Heart left ventricle (tissue), 16 donors: ENCODE measurements around the gene DCTD. TPM values are rescaled to one million over a fixed set of nuclear protein-coding genes. Genes with fewer than 3 reads are reported as not detected.

Source experiments
- ATAC-seq, 4 donors: fragments of 200-7000 bp; cut with Tn5 transposase; one replicate each; pipeline ENCODE4 v1.9.1; 2020 to 2022; ENCODE audit warnings: moderate library complexity in 4 of 4, mild to moderate bottlenecking in 3 of 4, moderate number of reproducible peaks in 1 of 4
- DNase-seq, 5 donors: peaks; one replicate each; pipeline ENCODE4 v3.0.0-alpha.2; 2020
- H3K27ac ChIP-seq, 12 donors: fragments of 200-600 bp; sonication (generic) in 4 of 12; one replicate each; pipeline versions ENCODE4 v1.5.0 to v1.8.0; 2016 to 2022; ENCODE audit warnings: mild to moderate bottlenecking in 2 of 12
- H3K27me3 ChIP-seq, 9 donors: fragments of 200-600 bp; sonication (generic) in 2 of 9; one replicate each; pipeline versions ENCODE4 v1.5.1 to v1.8.0; 2016 to 2022; ENCODE audit warnings: mild to moderate bottlenecking in 3 of 9
- H3K36me3 ChIP-seq, 9 donors: fragments of 200-600 bp; sonication (generic) in 2 of 9; one replicate each; pipeline versions ENCODE4 v1.5.0 to v1.8.0; 2018 to 2022; ENCODE audit warnings: mild to moderate bottlenecking in 2 of 9
- H3K4me1 ChIP-seq, 12 donors: fragments of 200-600 bp; sonication (generic) in 4 of 12; one replicate each; pipeline versions ENCODE4 v1.5.0 to v1.8.0; 2016 to 2022; ENCODE audit warnings: mild to moderate bottlenecking in 3 of 12
- H3K4me3 ChIP-seq, 12 donors: fragments of 200-600 bp; sonication (generic) in 4 of 12; one replicate each; pipeline versions ENCODE4 v1.5.0 to v1.8.0; 2017 to 2022; ENCODE audit warnings: mild to moderate bottlenecking in 9 of 12, moderate library complexity in 4 of 12
- H3K9me3 ChIP-seq, 12 donors: fragments of 200-600 bp; sonication (generic) in 4 of 12; one replicate each; pipeline versions ENCODE4 v1.5.0 to v1.8.0; 2016 to 2022; ENCODE audit warnings: mild to moderate bottlenecking in 1 of 12
- CTCF ChIP-seq, 12 donors: fragments of 200-600 bp; sonication (generic) in 4 of 12; IDR thresholded peaks; one replicate each; pipeline versions ENCODE4 v1.5.0 to v1.8.0; 2018 to 2022; ENCODE audit warnings: antibody characterized with exemption in 12 of 12, mild to moderate bottlenecking in 5 of 12
- POLR2A ChIP-seq, 2 donors: fragments of 450-650 bp; IDR thresholded peaks; one replicate each; pipeline ENCODE4 v1.6.1; 2017; ENCODE audit warnings: antibody characterized with exemption in 2 of 2, mild to moderate bottlenecking in 2 of 2, moderate library complexity in 2 of 2
- WGBS, 4 donors: extraction: QIAGEN DNeasy Blood & Tissue Kit in 2 of 4; methylation state at CpG; one replicate each; pipeline versions ENCODE4 v1.1.5 to v1.1.7; 2013 to 2018; 5-methylcytosine and 5-hydroxymethylcytosine counted together
- intact Hi-C, 10 donors: fragments of 100-400 bp; cut with DNase I; formaldehyde crosslinking; loops; one replicate each; pipeline versions ENCODE4 v1.11.1 to v1.14.2; 2022
- polyA plus RNA-seq, 2 donors: library from polyadenylated mRNA; stranded (reverse); fragments of 200-250 nt; gene quantifications; one replicate each; pipeline ENCODE4 v1.2.3, GENCODE V29; 2013
- total RNA-seq, 9 donors: library from RNA; depleted of rRNA in 2 of 9; stranded (reverse); fragments of >200 nt in 2 of 9; fragmentation: NEBNext Ultra II Directional in 3 of 9; extraction: Animal tissue kit (Norgen Biotek cat#: 25700) in 3 of 9; gene quantifications; one replicate each; pipeline versions ENCODE4 v1.1.0 to v1.2.4, GENCODE V29; 2016 to 2023
- donor health status: ischemic (EF 13 %, LVEDD 7.1; RV severe dilation, severe dysfunction).
- donor health status: healthy with polysubstance abuse.
- donor health status: DM: no; HTN: yes; CAD: no.
- donor health status: DM: no; HTN: no; CAD: no.
- donor health status: ischemic (EF 25% LVEDD 6.9; RV normal size, moderate dysfunction).
- donor health status: ischemic (EF 25% LVEDD 5.7; RV mildly dilated, moderate dysfunction).
- donor health status: healthy.
- donor health status: DM: yes; HTN: yes; CAD: no.
- donor health status: ischemic (EF 35%, LVEDD 5.7; RV mildly dilated, moderate dysfunction).
- donor health status: nonischemic (EF 11% LVEDD 7.7; RV severe dilation, severe dysfunction).
- donor health status: DM: yes; HTN: yes; CAD: no.
- donor health status: PGD.
- donor health status: ischemic (EF 29% LVEDD 5.4; RV normal size, mild dysfunction).
- donor health status: nonischemic (EF 23%, LVEDD 6.1; RV moderate dilation, normal function).

Gene DCTD
- total and polyA plus RNA-seq, 11 donors = 16.1 to 55.7 (median 41.2) TPM

GRCh38 chr4:182894681-182895275, 22.4 kb downstream of the DCTD start:
- Histone ChIP-seq H3K4me1 (no peaks in the 10 kb centered on the region), H3K27ac (no peak overlapping the region), H3K4me3 (no peak overlapping the region), H3K27me3 (no peaks in the 10 kb centered on the region), H3K9me3 (no peaks in the 10 kb centered on the region), H3K36me3 (peaks cover 0 to 94% (median 83%) of the 10 kb centered on the region in 9 donors)
- intact Hi-C loops = no loop called here
- WGBS, 4 donors = 94 to 97% (median 95%) methylated on average over 18 of the region's 18 CpGs
- DNase-seq (no peak), ATAC-seq (peak in 1 of 4 donors; percentile 28)
- no peak for TF ChIP-seq CTCF (IDR thresholded peaks at IDR 0.05)
- no peak for TF ChIP-seq POLR2A (IDR thresholded peaks at IDR 0.05)

- Histone ChIP-seq H3K4me1 (no peaks in the 10 kb centered on the region), H3K27ac (no peak overlapping the region), H3K27me3 (no peaks in the 10 kb centered on the region), H3K9me3 (no peaks in the 10 kb centered on the region), H3K36me3 (peaks cover 0 to 94% (median 83%) of the 10 kb centered on the region in 9 donors), H3K4me3 (no peak overlapping the region)
- intact Hi-C loops = no loop called here
- ATAC-seq (no peak), DNase-seq (no peak)
- TF ChIP-seq CTCF (IDR thresholded peaks at IDR 0.05) (no peak), POLR2A (IDR thresholded peaks at IDR 0.05) (no peak)
- WGBS, 4 donors = 81 to 95% (median 92%) methylated on average over 15 to 19 of the region's 19 CpGs
Observed at GRCh38 chr4:182893474-182894080, 23.6 kb downstream of the DCTD start.

- no peaks in the 10 kb centered on the region for H3K4me1 ChIP-seq
- TF ChIP-seq POLR2A (IDR thresholded peaks at IDR 0.05) (no peak), CTCF (IDR thresholded peaks at IDR 0.05) (no peak)
- no peaks in the 10 kb centered on the region for H3K9me3 ChIP-seq
- H3K27ac ChIP-seq = no peak overlapping the region
- no peak overlapping the region for H3K4me3 ChIP-seq
- ATAC-seq (no peak), DNase-seq (no peak)
- peaks cover 0 to 94% (median 86%) of the 10 kb centered on the region in 9 donors for H3K36me3 ChIP-seq
- no peaks in the 10 kb centered on the region for H3K27me3 ChIP-seq
- WGBS, 4 donors = 90 to 95% (median 93%) methylated on average over 6 of the region's 6 CpGs
- intact Hi-C loops = no loop called here
Observed at GRCh38 chr4:182893047-182893446, 24.1 kb downstream of the DCTD start.

- WGBS, 4 donors = 88 to 93% (median 92%) methylated on average over 10 of the region's 10 CpGs
- Histone ChIP-seq H3K36me3 (peaks cover 0 to 93% (median 83%) of the 10 kb centered on the region in 9 donors), H3K9me3 (peaks cover 0 to 3% (median under 1%) of the 10 kb centered on the region in 12 donors), H3K4me3 (no peak overlapping the region), H3K27ac (no peak overlapping the region), H3K27me3 (no peaks in the 10 kb centered on the region), H3K4me1 (no peaks in the 10 kb centered on the region)
- intact Hi-C loops = no loop called here
- no peak for DNase-seq
- ATAC-seq = no peak
- no peak for TF ChIP-seq CTCF (IDR thresholded peaks at IDR 0.05)
- no peak for TF ChIP-seq POLR2A (IDR thresholded peaks at IDR 0.05)
Observed at GRCh38 chr4:182890202-182890601, 27.0 kb downstream of the DCTD start.
